Kidney epithelial cell (primary cell): ENCODE data around the gene LPGAT1. TPM values are rescaled to one million over a fixed set of nuclear protein-coding genes. Genes with fewer than 3 reads are reported as not detected.

Experiments
- DNase-seq: peaks from one replicate; pipeline ENCODE4 v3.0.0-alpha.2; 2010; ENCODE audit warnings: low read depth
- H3K27me3 ChIP-seq: 2 replicates; pipeline ENCODE4 v1.6.0; 2011; ENCODE audit warnings: low read length; ENCODE audit not compliant: control insufficient read depth, insufficient read depth
- H3K36me3 ChIP-seq: 2 replicates; pipeline ENCODE4 v1.5.1; 2011; ENCODE audit warnings: low read length; ENCODE audit not compliant: control insufficient read depth, insufficient read depth
- H3K4me3 ChIP-seq: 2 replicates; pipeline ENCODE4 v1.5.1; 2011; ENCODE audit warnings: low read depth, mild to moderate bottlenecking, control low read depth, low read length
- total RNA-seq: library from RNA; depleted of rRNA; stranded (reverse); fragments of >200 nt; gene quantifications from 2 replicates; pipeline ENCODE4 v1.2.3, GENCODE V29; 2015
- TF ChIP-seq, protein P1 (sequence below): IDR thresholded peaks from 2 replicates; pipeline ENCODE4 v1.5.1; 2011; ENCODE audit warnings: mild to moderate bottlenecking, moderate library complexity, low read length, control low read depth, inconsistent platforms; ENCODE audit not compliant: insufficient read depth, poor library complexity, severe bottlenecking

LPGAT1 gene
- total RNA-seq, 1 donor from 2014 or later: 51.9 TPM

DNA sequence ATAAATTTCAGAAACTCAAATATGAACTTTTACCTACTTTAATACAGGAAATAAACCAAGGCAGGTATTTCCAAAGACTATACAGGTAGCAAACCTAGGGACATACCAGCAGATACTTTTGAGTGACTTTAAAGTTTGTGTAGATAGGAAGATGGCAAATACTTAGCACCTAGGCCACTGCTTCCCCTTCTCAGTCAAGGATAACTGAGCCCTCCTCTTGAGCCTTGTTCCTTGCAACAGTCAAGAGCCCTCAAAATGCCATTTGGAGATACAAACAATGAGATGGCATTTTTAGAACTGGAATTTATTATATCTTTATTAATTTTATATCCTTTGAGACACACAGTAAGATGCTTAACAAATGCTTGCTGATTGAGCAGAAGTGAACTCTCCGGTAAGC lies 65.9 kb downstream of the LPGAT1 start:
- Histone ChIP-seq H3K36me3 (peaks cover 1% of the 10 kb centered on the region), H3K4me3 (no peak overlapping the region), H3K27me3 (no peaks in the 10 kb centered on the region)
- no peak for DNase-seq
- TF ChIP-seq, protein P1, sequence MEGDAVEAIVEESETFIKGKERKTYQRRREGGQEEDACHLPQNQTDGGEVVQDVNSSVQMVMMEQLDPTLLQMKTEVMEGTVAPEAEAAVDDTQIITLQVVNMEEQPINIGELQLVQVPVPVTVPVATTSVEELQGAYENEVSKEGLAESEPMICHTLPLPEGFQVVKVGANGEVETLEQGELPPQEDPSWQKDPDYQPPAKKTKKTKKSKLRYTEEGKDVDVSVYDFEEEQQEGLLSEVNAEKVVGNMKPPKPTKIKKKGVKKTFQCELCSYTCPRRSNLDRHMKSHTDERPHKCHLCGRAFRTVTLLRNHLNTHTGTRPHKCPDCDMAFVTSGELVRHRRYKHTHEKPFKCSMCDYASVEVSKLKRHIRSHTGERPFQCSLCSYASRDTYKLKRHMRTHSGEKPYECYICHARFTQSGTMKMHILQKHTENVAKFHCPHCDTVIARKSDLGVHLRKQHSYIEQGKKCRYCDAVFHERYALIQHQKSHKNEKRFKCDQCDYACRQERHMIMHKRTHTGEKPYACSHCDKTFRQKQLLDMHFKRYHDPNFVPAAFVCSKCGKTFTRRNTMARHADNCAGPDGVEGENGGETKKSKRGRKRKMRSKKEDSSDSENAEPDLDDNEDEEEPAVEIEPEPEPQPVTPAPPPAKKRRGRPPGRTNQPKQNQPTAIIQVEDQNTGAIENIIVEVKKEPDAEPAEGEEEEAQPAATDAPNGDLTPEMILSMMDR: no peak

DNA sequence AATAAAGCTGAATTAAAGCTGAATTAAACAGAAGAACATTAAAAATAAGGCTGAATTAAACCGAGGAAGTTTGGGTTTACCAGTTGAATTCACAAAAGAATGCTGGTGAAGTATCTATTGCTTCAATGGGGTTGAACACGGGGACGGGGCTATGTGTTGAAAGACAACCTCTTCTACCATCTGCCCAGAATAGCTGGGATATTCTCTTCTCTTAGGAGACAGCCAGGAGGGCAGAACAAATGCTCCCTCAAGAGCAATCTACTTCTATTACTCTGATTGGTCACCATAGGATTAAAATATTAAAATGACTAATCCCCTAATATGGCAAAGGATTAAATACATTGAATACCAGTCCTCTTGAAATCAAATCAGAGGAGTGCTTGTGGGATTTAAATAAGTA lies 68.4 kb downstream of the LPGAT1 start:
- no peak overlapping the region for H3K4me3 ChIP-seq
- H3K36me3 ChIP-seq: peaks cover 1% of the 10 kb centered on the region
- TF ChIP-seq, protein P1: no peak
- DNase-seq: no peak
- no peaks in the 10 kb centered on the region for H3K27me3 ChIP-seq

DNA sequence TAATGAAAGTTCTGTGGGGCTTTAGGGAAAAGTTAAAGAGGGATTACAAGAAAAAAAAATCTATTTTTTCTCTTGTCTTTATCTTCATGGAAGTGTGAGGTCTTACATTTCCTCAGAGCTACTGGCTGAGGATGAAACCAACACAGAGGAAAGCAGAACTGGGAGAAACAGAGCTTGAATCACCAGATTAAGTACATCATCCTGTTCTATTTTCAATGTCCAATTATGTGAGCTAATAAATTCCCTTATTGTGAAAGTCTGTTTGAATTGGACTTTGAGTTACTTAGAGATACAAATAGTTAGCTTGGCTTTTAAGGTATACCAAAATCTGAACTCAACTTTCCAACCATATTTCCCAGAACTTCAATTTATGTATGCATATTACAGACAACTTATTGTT lies 69.2 kb downstream of the LPGAT1 start:
- no peak overlapping the region for H3K4me3 ChIP-seq
- peaks cover 1% of the 10 kb centered on the region for H3K36me3 ChIP-seq
- no peaks in the 10 kb centered on the region for H3K27me3 ChIP-seq
- DNase-seq: no peak
- TF ChIP-seq, protein P1: no peak

DNA sequence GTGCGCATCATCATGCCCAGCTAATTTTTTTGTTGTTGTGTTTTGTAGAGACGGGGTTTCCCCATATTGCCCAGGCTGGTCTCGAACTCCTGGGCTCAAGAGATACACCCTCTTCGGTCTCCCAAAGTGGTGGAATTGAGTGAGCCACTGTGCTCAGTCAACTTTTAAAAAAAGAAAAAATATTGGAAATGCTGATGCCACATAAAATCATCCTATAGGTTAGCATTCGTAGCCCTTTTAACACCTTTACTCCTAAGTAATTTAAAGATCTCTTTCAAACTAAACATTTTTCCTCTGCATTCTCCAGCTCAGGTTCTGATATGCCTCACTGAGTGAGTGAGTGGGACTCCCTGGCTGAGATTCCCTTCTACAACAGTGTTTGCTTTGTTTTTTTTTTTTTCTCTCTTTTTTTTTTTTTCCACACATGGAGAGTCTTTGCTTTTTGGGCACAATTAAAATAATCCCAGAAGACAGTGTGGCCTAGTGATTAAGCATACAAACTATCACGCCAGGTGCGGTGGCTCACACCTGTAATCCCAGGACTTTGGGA lies 74.0 kb downstream of the LPGAT1 start:
- no peak for DNase-seq
- H3K4me3 ChIP-seq: no peak overlapping the region

DNA sequence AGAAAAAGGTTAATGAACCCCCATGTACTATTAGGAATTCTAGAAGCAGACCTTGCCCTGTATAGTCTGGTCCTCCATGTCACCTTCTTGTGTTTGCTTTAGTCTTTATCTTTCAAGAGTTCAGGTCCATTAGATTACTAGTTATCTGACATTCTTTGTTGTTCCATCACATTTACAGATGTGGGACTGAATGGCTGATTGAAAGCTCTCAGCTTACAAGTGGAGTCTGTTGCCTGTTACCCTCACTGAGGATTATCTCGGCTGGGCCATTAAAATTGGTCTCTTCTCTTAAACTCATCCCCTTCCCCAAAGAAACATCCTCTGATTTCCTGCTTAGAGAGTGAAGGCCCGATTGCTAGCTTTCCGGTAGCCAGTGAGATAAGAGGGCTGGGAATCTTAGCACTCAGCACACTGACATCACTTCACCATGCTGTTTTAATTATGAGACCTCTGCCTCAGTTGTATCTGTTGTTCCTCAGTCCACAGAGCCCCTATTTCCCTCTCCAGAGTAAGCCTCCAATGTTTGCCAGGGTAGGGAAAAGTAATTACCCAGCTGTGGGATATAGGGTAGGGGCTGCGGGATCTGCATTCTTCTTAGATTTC lies 76.8 kb downstream of the LPGAT1 start:
- no peak for DNase-seq
- Histone ChIP-seq H3K27me3 (no peaks in the 10 kb centered on the region), H3K4me3 (no peak overlapping the region), H3K36me3 (no peaks in the 10 kb centered on the region)
- TF ChIP-seq, protein P1: no peak

More for the DNA sequence above, 74.0 kb downstream of the LPGAT1 start:
- Histone ChIP-seq H3K27me3 (no peaks in the 10 kb centered on the region), H3K36me3 (no peaks in the 10 kb centered on the region)
- TF ChIP-seq, protein P1: no peak

DNA sequence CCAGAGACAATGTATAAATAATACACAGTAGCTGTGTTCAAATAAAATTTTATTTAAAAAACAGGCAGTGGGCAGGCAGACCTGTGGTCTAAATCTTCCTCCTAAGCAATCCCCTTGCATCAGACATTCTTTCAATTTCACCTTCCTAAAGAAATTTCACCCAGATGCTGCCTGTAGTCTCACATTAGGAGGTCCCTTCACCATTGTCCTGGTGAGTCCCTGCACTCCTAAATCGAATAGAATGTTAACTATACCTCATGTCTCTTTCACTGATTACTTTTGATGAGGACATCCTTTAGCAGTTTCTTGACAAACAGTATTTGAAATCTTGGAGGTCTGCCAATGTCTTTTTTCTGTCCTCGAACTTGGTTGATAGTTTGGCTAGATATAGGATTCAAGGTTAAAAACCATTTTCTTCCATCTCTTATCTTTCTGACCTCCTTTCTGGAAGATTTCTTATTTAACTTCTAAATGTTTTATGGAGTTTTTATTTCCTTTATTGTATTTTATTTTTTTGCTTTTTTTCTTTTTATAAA lies 77.5 kb downstream of the LPGAT1 start:
- TF ChIP-seq, protein P1: no peak
- DNase-seq: no peak
- Histone ChIP-seq H3K4me3 (no peak overlapping the region), H3K36me3 (no peaks in the 10 kb centered on the region), H3K27me3 (no peaks in the 10 kb centered on the region)
